ENCODE measurements around the gene APP.

APP gene

DNA sequence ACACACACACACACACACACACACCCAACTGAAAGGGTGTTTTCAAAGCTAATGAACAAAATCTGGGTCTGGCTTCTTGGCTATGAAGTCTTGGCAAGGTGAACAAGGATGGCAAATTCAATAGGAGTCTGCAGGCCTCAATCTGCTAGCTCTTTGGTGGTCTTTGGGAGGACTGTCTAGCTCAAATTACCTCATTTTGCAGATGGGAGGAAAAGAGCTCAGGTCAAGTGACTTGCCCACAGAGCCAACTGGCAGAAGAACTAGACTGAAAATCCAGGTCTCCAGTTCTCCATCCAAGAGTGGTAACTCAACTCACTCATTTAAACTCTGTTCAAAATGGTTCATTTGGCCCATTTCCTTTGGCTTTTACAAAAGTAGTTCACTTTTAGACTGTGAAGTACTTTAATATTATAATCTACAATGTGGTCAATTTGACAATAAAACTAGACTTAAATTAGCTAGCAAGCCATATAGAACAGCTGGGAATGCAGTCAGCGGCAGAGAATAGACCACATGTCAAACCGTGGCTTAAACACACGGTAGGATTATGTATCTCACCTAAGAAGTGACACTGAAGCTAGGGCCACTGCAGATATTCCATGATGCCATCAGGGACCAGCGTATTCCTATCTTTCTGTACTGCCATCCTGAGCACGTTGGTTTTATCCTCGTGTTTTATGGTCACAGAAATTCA, 112.9 kb downstream of the APP start:
- WGBS, 2 experiments, result 96 to 98% methylated on average over 6 of the region's 6 CpGs
- Histone ChIP-seq H3K36me3 (ENCODE audit: control insufficient read depth, insufficient read depth, low read length) (no peaks in the 10 kb centered on the region), H3K4me1 (ENCODE audit: control insufficient read depth, insufficient read depth, low read length) (peaks cover 10% of the 10 kb centered on the region), H3K4me3 (ENCODE audit: insufficient read depth, low read depth, low read length) (no peak overlapping the region), H3K9me3 (ENCODE audit: control insufficient read depth, low read length) (no peaks in the 10 kb centered on the region), H3K27me3 (ENCODE audit: control insufficient read depth, insufficient read depth, low read length, poor library complexity, severe bottlenecking) (no peaks in the 10 kb centered on the region), H3K27ac (ENCODE audit: insufficient read depth, low read depth, low read length, poor library complexity, severe bottlenecking) (no peak overlapping the region)

DNA sequence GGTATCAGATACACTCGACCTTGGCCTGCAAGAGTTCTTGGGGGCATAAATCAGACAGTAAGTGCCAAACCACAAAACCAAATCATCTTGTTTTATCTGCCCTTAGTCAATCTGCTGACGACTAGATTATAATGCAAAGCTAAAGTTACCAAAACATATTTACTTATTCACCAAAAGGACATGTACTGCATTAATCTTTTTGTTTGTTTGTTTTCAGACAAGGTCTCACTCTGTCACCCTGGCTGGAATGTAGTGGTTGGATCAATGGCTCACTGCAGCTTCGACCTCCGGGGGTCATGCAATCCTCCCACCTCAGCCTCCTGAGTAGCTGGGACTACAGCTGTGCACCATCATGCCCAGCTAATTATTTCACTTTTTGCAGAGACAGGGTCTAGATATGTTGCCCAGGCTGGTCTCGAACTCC, 114.7 kb downstream of the APP start:
- no peaks in the 10 kb centered on the region for H3K9me3 ChIP-seq (ENCODE audit: control insufficient read depth, low read length)
- H3K36me3 ChIP-seq (ENCODE audit: control insufficient read depth, insufficient read depth, low read length), result peaks cover 12% of the 10 kb centered on the region
- H3K27ac ChIP-seq (ENCODE audit: insufficient read depth, low read depth, low read length, poor library complexity, severe bottlenecking), result no peak overlapping the region
- H3K4me1 ChIP-seq (ENCODE audit: control insufficient read depth, insufficient read depth, low read length), result peaks cover 8% of the 10 kb centered on the region
- WGBS, 2 experiments, result 82 to 92% methylated on average over 5 of the region's 5 CpGs
- H3K4me3 ChIP-seq (ENCODE audit: insufficient read depth, low read depth, low read length), result no peak overlapping the region
- H3K27me3 ChIP-seq (ENCODE audit: control insufficient read depth, insufficient read depth, low read length, poor library complexity, severe bottlenecking), result no peaks in the 10 kb centered on the region

DNA sequence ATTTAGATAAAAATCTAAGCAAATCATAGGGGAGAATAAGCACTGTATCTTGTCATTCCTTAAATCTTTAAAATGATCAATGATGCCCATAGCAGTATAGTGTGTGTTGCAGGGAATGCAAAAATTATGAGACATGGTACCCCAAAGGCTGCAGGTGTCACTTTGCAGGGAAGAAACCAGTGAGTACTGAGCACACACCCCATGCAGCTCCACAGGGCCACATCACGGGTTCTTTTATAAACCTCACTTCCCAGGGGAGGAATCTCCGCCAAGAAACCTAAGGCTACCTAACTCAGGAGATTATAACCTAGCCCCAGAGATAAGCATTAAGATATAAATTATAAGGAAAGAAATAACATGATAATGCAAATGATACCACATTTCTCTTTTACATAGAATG, 115.6 kb downstream of the APP start:
- H3K4me1 ChIP-seq (ENCODE audit: control insufficient read depth, insufficient read depth, low read length), result no peaks in the 10 kb centered on the region
- H3K36me3 ChIP-seq (ENCODE audit: control insufficient read depth, insufficient read depth, low read length), result peaks cover 14% of the 10 kb centered on the region
- H3K27me3 ChIP-seq (ENCODE audit: control insufficient read depth, insufficient read depth, low read length, poor library complexity, severe bottlenecking), result no peaks in the 10 kb centered on the region
- H3K9me3 ChIP-seq (ENCODE audit: control insufficient read depth, low read length), result no peaks in the 10 kb centered on the region
- WGBS, 2 experiments, result 60 to 64% methylated on average over 1 to 2 of the region's 2 CpGs
- H3K27ac ChIP-seq (ENCODE audit: insufficient read depth, low read depth, low read length, poor library complexity, severe bottlenecking), result no peak overlapping the region
- H3K4me3 ChIP-seq (ENCODE audit: insufficient read depth, low read depth, low read length), result no peak overlapping the region

DNA sequence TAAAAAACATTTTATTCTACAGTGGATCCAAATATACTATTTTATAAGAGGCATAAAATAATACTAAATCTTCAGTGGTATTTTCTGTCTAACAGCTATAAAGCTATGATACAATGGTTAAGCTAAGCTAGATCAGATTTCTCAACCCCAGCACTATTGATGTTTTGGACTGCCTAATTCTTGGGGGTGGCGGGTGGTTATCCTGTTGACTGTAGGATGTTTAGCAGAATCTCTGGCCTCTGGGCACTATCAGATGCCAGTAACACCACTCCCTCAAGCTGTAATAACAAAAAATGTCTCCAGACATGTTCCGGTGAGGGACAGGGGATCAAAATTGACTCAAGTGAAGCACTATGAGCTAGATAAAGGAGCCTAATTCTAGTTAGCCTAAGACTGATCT, 118.5 kb downstream of the APP start:
- H3K36me3 ChIP-seq (ENCODE audit: control insufficient read depth, insufficient read depth, low read length), result peaks cover 26% of the 10 kb centered on the region
- H3K4me1 ChIP-seq (ENCODE audit: control insufficient read depth, insufficient read depth, low read length), result no peaks in the 10 kb centered on the region
- H3K4me3 ChIP-seq (ENCODE audit: insufficient read depth, low read depth, low read length), result no peak overlapping the region
- no peaks in the 10 kb centered on the region for H3K9me3 ChIP-seq (ENCODE audit: control insufficient read depth, low read length)
- no peak overlapping the region for H3K27ac ChIP-seq (ENCODE audit: insufficient read depth, low read depth, low read length, poor library complexity, severe bottlenecking)
- WGBS, 2 experiments, result 92 to 100% methylated on average over 1 to 2 of the region's 2 CpGs
- no peaks in the 10 kb centered on the region for H3K27me3 ChIP-seq (ENCODE audit: control insufficient read depth, insufficient read depth, low read length, poor library complexity, severe bottlenecking)

DNA sequence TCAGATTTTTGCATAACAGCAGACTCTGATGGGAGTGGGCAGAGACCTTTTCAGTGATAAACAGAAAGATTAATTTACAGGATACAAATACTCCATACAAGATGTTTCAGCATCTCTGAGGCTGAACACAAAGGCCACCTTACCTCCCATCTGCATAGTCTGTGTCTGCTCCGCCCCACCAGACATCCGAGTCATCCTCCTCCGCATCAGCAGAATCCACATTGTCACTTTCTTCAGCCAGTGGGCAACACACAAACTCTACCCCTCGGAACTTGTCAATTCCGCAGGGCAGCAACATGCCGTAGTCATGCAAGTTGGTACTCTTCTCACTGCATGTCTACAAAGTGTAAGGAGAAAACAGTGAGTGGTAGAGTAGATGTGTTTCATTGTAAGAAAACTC, 119.7 kb downstream of the APP start:
- H3K9me3 ChIP-seq (ENCODE audit: control insufficient read depth, low read length), result no peaks in the 10 kb centered on the region
- no peak overlapping the region for H3K4me3 ChIP-seq (ENCODE audit: insufficient read depth, low read depth, low read length)
- H3K36me3 ChIP-seq (ENCODE audit: control insufficient read depth, insufficient read depth, low read length), result peaks cover 26% of the 10 kb centered on the region
- H3K4me1 ChIP-seq (ENCODE audit: control insufficient read depth, insufficient read depth, low read length), result no peaks in the 10 kb centered on the region
- no peak overlapping the region for H3K27ac ChIP-seq (ENCODE audit: insufficient read depth, low read depth, low read length, poor library complexity, severe bottlenecking)
- 98% methylated on average over 6 of the region's 6 CpGs for WGBS, 2 experiments
- H3K27me3 ChIP-seq (ENCODE audit: control insufficient read depth, insufficient read depth, low read length, poor library complexity, severe bottlenecking), result no peaks in the 10 kb centered on the region

DNA sequence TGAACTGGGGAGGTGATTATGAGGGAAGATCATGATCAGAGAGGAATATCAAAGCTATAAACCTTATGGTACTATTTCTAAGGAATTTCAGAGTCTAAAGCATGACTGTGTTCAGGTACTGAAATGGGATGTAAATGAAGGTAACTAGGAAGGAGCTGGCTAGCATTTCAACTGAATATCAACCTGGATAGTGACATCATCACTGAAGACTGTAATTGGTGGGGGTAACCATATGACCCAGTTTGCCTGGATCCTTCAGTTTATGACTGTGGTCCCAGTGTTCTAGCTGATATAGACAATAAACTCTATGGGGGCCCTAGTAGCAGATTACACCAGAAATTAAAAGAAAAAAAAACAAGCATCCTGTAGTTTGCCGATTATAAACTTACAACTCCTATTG, 120.8 kb downstream of the APP start:
- Histone ChIP-seq H3K4me1 (ENCODE audit: control insufficient read depth, insufficient read depth, low read length) (no peaks in the 10 kb centered on the region), H3K9me3 (ENCODE audit: control insufficient read depth, low read length) (no peaks in the 10 kb centered on the region), H3K27ac (ENCODE audit: insufficient read depth, low read depth, low read length, poor library complexity, severe bottlenecking) (no peak overlapping the region), H3K36me3 (ENCODE audit: control insufficient read depth, insufficient read depth, low read length) (peaks cover 26% of the 10 kb centered on the region), H3K27me3 (ENCODE audit: control insufficient read depth, insufficient read depth, low read length, poor library complexity, severe bottlenecking) (no peaks in the 10 kb centered on the region), H3K4me3 (ENCODE audit: insufficient read depth, low read depth, low read length) (no peak overlapping the region)
- 86% methylated on average over 1 of the region's 1 CpG; no CpG with 5 or more reads in 1 of the 2 experiments for WGBS, 2 experiments

DNA sequence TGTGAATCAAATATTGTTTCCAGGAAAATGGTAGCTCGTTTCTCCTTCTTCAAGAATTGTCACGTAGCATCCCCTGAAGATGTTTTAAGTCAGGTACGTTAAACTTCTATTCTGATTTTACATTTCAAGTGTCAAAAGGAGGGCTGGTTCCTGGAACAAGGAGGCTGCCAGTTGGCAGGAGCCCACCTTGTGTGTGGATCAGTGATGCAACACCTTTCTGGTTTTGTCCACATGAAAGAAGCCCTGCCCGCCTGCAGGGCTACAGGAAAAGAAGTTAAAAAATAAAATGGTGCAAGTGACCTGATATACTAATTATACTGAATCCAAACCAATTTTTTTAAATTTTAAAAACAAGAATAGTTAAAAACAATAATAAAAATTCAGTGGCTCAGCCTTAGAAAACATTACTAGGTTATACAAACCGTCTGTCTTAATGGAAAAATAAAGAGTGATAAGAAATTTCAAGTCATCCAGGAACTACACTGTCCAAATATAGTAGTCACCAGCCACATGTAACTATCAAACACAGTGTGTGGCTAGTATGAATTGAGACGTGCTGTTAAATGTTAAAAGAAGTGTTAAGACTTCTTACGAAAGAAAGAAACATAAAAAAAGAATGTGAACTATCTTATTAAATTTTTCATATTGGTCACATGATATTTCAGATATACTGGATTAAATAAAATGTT, 123.1 kb downstream of the APP start:
- Histone ChIP-seq H3K4me1 (ENCODE audit: control insufficient read depth, insufficient read depth, low read length) (no peaks in the 10 kb centered on the region), H3K9me3 (ENCODE audit: control insufficient read depth, low read length) (no peaks in the 10 kb centered on the region), H3K27ac (ENCODE audit: insufficient read depth, low read depth, low read length, poor library complexity, severe bottlenecking) (no peak overlapping the region), H3K4me3 (ENCODE audit: insufficient read depth, low read depth, low read length) (no peak overlapping the region), H3K27me3 (ENCODE audit: control insufficient read depth, insufficient read depth, low read length, poor library complexity, severe bottlenecking) (no peaks in the 10 kb centered on the region), H3K36me3 (ENCODE audit: control insufficient read depth, insufficient read depth, low read length) (peaks cover 26% of the 10 kb centered on the region)
- 96% methylated on average over 4 to 7 of the region's 7 CpGs for WGBS, 2 experiments

DNA sequence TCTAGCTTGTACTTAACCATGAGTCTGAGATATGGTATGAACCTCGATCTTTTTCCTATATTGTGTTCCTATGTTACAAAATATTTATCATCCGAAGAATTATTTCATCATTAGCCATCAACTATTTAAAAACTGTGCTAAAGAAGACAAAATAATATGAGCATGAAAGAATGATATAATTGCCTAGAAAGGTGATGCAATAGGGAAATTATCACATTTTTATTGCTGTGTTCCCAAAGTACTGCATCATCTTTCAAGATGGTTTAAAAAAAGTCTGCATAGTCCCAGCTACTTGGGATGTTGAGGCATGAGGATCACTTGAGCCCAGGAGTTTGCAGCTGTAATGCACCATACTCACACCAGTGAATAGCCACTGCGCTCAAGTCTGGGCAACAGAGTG, 126.7 kb downstream of the APP start:
- no peak overlapping the region for H3K27ac ChIP-seq (ENCODE audit: insufficient read depth, low read depth, low read length, poor library complexity, severe bottlenecking)
- H3K27me3 ChIP-seq (ENCODE audit: control insufficient read depth, insufficient read depth, low read length, poor library complexity, severe bottlenecking), result no peaks in the 10 kb centered on the region
- no peaks in the 10 kb centered on the region for H3K9me3 ChIP-seq (ENCODE audit: control insufficient read depth, low read length)
- no peaks in the 10 kb centered on the region for H3K4me1 ChIP-seq (ENCODE audit: control insufficient read depth, insufficient read depth, low read length)
- peaks cover 6% of the 10 kb centered on the region for H3K36me3 ChIP-seq (ENCODE audit: control insufficient read depth, insufficient read depth, low read length)
- WGBS, 2 experiments, result 94 to 100% methylated on average over 1 to 2 of the region's 3 CpGs
- H3K4me3 ChIP-seq (ENCODE audit: insufficient read depth, low read depth, low read length), result no peak overlapping the region

DNA sequence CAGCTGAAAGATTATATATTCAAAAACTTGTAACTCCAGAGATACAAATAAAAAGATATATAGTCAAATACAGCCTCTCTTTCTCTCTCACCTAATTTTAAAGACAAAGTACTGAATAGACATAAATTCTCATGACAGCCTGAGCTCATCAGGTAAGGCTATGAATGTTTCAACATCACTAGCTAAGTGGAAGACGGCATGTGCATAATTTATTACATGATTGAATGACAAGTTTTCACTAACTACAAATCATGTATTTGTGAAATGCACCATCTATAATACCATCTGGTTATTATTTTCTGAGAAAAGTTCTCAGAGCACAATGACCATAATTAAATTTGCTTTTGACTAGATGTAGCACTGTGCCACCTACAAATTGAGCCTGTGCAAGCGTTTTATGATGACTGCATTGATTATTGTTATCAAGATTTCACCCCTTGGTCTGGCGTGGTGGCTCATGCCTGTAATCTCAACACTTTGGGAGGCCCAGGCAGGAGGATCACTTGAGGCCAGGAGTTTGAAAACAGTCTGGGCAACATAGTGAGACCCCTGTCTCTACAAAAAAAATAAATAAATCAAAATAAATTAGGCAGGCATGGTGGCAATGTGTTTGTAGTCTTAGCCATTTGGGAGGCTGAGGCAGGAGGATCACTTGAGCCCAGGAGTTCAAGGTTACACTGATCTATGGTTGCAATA, 128.2 kb downstream of the APP start:
- 94 to 95% methylated on average over 3 of the region's 3 CpGs for WGBS, 2 experiments
- H3K9me3 ChIP-seq (ENCODE audit: control insufficient read depth, low read length), result no peaks in the 10 kb centered on the region
- H3K27ac ChIP-seq (ENCODE audit: insufficient read depth, low read depth, low read length, poor library complexity, severe bottlenecking), result no peak overlapping the region
- H3K27me3 ChIP-seq (ENCODE audit: control insufficient read depth, insufficient read depth, low read length, poor library complexity, severe bottlenecking), result no peaks in the 10 kb centered on the region
- no peak overlapping the region for H3K4me3 ChIP-seq (ENCODE audit: insufficient read depth, low read depth, low read length)
- no peaks in the 10 kb centered on the region for H3K4me1 ChIP-seq (ENCODE audit: control insufficient read depth, insufficient read depth, low read length)
- peaks cover 2% of the 10 kb centered on the region for H3K36me3 ChIP-seq (ENCODE audit: control insufficient read depth, insufficient read depth, low read length)

DNA sequence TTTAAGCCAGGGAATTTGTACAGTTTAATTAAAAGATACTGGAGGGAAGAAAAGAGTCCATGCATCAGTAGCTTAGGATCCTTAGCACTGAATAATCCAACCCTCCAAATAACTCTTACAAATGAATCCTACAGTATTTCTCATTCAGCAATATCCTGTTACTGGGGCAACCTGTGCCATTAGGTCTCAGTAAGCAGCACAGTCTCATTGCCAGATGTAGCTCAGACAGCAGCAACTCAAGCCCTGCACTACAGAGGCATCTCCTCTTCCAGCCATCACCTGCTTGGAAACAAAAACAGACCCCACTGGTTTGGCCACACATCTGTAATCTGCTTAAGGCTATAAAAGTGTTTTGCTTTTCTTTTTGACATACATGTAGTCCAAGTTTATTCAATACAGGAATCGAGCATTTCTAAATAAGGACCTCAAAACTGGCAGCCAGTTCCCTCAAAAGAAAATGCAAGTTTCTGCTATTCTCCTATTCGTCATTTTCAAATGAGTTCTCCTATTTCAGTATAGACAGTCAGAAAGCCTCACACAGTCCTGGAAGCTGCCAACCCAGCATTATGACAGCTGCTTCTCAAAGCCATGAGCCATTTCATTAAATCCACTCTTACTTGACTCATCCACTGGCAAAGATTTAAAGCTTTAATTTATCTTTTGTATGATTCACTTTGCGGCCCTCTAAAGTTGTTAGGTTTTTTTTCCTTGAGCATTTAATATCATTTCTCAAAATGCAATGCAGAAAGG, 129.0 kb downstream of the APP start:
- no peaks in the 10 kb centered on the region for H3K9me3 ChIP-seq (ENCODE audit: control insufficient read depth, low read length)
- H3K4me3 ChIP-seq (ENCODE audit: insufficient read depth, low read depth, low read length), result no peak overlapping the region
- no peak overlapping the region for H3K27ac ChIP-seq (ENCODE audit: insufficient read depth, low read depth, low read length, poor library complexity, severe bottlenecking)
- H3K36me3 ChIP-seq (ENCODE audit: control insufficient read depth, insufficient read depth, low read length), result no peaks in the 10 kb centered on the region
- no peaks in the 10 kb centered on the region for H3K4me1 ChIP-seq (ENCODE audit: control insufficient read depth, insufficient read depth, low read length)
- H3K27me3 ChIP-seq (ENCODE audit: control insufficient read depth, insufficient read depth, low read length, poor library complexity, severe bottlenecking), result no peaks in the 10 kb centered on the region
- 88 to 93% methylated on average over 2 of the region's 3 CpGs for WGBS, 2 experiments
